SU-DHL-6 (cell line): Measurements from ENCODE around the gene ARHGEF39.

Experiments used
- EZH2phosphoT487 ChIP-seq: fragments of 200-600 bp; sonication (generic), shearing (Covaris generic); conservative IDR thresholded peaks from 2 replicates; pipeline ENCODE4 v1.6.1; 2018; ENCODE audit warnings: mild to moderate bottlenecking, antibody characterized with exemption, low read length, moderate library complexity, mixed read lengths
- TF ChIP-seq, protein P1 (sequence below): fragments of 200-600 bp; sonication (generic); IDR thresholded peaks from one replicate; pipeline ENCODE4 v1.5.1; 2017; ENCODE audit warnings: antibody characterized with exemption, mild to moderate bottlenecking, low read length, moderate library complexity; ENCODE audit not compliant: insufficient read depth, poor library complexity, severe bottlenecking

DNA sequence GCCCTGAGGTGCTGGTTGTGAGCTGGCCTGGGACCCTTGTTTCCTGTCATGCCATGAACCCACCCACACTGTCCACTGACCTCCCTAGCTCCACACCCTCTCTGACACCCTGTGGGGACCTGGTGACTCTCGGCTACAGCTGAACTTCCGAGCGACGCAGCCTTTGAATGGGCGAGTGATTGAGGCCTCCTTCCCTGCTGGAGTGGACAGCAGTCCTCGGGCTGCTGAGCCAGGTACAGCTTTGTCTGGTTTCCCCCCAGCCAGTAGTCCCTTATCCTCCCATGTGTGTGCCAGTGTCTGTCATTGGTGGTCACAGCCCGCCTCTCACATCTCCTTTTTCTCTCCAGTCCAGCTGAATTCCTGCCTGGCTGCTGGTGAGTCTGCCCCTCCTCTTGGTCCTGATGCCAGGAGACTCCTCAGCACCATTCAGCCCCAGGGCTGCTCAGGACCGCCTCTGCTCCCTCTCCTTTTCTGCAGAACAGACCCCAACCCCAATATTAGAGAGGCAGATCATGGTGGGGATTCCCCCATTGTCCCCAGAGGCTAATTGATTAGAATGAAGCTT is 14.9 kb upstream of the ARHGEF39 start:
- TF ChIP-seq, protein P1, sequence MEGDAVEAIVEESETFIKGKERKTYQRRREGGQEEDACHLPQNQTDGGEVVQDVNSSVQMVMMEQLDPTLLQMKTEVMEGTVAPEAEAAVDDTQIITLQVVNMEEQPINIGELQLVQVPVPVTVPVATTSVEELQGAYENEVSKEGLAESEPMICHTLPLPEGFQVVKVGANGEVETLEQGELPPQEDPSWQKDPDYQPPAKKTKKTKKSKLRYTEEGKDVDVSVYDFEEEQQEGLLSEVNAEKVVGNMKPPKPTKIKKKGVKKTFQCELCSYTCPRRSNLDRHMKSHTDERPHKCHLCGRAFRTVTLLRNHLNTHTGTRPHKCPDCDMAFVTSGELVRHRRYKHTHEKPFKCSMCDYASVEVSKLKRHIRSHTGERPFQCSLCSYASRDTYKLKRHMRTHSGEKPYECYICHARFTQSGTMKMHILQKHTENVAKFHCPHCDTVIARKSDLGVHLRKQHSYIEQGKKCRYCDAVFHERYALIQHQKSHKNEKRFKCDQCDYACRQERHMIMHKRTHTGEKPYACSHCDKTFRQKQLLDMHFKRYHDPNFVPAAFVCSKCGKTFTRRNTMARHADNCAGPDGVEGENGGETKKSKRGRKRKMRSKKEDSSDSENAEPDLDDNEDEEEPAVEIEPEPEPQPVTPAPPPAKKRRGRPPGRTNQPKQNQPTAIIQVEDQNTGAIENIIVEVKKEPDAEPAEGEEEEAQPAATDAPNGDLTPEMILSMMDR: no peak
- TF ChIP-seq EZH2phosphoT487: no peak
